Fibroblast of skin of left quadriceps (primary cell): Measurements from ENCODE around the gene GALNT18.

Experiments
- DNase-seq, 2 experiments: peaks; one replicate each; pipeline ENCODE4 v3.0.0-alpha.2; 2013; ENCODE audit warnings: low read depth in 2 of 2

GALNT18 gene

DNA sequence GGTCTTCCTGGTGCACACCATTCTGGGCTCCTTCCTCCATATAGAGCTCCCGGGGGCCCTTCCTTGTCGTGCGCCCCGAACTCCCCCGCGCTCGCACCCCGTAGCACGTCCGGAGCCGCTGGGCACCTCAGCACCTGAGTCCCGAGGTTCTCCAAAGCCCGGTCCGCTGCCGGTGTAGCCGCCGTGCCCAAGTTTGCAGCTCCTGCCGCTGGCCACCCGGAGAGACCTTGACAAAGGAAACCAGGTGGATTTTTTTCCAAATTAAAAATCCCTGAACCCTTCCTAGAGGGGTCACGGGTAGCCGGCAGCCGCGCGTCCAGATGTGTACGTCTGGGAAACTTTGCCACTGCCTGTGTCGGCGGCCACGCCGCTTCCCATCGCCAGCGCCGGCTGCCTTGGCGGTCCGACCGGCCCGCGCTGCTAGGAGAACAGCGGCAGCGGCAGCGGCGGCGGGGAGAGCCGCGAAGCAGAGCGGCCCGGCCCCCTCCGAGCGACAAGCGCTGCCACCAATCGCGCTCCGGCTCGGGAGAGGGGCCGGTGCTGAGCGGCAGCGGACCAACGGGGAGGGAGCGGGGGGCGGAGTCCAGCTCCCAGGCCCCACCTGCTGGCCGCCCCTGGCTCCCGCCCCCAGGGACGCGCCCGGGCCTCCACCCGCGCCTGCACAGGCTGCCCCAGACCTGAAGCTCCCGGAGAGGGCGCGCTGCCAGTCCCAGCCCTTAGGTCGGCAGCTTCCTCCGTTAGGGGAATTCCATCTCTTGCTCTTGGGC is at the start of gene GALNT18:
Gene GALNT18 (minus strand): TSS at position 433 of the 767 bp plus-strand sequence.
- peak; percentile 78 to 80 for DNase-seq

DNA sequence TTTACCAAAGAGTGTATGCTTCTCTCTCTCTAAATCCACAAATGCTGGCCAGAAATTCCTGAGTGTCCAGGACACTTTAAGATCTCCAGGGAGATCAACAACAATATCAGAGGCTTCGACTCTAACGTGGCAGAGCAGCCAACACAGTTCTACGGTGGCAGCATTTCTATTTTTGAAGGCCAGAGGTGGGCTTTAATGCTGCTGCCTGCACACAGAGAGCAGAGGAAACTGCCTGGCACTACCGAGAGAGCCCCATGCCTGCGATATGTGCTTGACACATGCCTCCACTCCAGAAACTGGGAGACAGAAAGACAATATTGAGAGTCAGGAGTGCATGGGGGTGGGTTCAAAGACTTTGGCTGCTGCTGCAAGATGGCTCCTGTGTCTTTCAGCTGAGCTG is 48.8 kb upstream of the GALNT18 start:
- DNase-seq = no peak

DNA sequence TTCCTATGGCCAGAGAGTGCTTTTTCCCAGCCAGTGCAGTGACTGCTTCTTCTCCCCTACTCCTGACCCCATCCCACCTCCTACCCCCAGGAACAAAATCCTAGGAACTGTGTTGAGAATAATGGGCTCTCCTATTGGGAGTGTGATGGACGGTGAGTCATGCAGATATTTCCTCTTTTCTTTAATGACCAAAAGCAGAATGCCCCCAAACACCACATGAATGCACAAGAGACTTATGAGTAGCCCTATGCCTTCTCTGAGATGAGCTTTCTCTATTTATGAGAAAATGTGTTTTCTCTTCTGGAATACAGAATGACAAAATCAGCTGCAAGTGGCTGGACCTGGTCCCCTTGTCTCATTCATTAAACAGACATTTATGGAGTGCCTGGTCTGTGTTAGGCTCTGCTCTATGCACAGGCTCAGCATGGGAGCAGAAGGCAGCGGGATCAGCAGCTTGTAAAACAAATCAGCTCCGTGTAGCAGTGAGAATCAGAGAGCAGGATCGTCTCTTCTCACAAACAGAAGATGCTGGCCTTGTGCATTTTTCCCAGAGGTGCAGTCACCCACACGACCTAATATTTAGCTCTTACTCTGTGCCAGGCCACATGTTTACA is 47.5 kb upstream of the GALNT18 start:
- no peak for DNase-seq

DNA sequence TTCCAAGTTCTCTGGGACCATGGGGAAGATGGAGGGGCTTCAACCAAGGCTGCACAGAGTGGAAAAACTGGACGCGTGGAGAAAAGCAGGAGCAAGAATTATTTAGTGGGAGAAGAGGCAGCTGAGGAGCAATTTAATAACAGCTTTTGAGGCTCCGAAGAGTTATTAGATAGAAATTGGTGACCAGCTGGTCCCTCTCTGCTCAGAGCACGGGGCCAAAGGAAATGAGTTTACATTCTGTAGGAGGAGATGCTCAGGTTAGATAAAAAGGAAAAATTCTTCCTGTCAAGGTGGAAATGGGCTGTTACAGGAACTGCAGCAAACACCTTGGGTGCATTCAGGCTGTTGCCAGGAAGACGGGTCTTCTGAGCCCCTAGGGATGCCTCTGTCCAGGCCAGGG is 47.0 kb upstream of the GALNT18 start:
- no peak for DNase-seq

DNA sequence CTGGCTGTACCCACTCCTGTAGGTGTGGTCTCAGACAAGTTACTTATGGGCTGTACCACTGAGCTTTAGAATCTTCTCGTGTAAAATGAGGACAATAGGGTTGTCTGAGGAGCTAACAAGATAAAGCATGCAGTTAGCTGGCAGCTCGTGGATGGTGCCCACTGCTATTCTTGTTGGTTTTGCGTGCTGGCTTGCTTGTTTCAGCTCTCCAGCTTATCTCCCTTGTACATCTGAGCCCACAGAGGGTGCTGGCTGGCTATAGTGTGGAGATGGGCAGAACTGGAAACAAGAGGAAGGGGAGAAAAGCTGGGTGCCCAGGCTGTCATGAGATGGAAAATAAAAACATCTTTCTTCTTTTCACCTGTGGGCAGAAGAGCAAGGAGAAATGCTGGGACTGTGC is 46.5 kb upstream of the GALNT18 start:
- no peak for DNase-seq

DNA sequence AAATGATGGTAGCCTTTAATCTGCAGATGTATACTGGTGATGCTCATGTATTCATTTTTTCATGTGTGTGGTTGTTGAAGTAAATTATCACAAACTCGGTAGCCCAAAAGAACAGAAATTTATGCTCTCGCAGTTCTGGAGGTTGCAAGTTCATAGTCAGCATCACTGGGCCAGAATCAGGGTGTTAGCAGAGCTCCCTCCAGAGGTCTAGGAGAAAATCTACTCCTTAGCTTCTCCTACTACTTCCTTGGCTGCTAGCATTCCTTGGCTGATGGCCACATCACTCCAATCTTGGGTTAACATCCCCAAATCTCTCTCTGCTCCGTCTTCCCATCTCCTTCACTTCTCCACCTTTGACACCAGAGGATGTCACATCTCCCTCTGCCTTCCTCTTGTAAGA is 45.3 kb upstream of the GALNT18 start:
- DNase-seq = no peak

DNA sequence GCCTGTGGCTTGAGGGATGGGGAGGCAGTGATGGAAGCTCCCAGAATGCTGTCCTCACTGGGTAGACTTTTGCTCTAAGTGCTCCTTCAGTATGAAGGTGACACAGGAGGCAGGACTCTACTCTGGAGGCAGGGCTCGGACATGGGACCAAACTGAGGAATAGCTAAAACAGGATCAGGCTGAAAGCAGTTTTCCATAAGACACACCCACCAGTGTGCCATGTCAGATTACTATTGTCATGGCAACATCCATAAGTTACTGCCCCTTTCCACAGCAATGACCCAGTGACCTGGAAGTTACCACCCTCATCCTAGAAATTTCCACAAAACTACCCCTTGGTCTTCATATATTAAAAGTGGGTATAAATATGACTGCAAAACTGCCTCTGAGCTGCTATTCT is 43.6 kb upstream of the GALNT18 start:
- no peak for DNase-seq

DNA sequence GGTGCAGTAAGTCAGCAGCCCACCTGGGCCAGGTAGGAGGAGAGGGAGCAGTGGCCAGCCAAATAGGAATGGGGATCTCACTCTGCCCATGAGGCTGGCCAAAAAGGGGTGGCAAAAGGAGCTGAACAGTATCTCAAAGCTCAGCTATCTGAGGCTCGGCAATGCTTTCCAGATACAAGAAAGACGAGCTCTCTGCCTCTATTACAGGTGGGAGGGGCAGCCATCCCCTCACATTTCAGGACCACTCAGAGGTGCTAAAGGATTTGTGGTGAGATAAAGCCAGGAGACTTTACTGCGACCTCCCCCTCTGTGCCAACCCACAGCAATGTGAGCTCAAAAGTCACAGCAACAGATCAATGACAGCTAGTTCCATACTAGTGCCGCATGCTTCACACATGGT is 42.1 kb upstream of the GALNT18 start:
- DNase-seq = no peak

DNA sequence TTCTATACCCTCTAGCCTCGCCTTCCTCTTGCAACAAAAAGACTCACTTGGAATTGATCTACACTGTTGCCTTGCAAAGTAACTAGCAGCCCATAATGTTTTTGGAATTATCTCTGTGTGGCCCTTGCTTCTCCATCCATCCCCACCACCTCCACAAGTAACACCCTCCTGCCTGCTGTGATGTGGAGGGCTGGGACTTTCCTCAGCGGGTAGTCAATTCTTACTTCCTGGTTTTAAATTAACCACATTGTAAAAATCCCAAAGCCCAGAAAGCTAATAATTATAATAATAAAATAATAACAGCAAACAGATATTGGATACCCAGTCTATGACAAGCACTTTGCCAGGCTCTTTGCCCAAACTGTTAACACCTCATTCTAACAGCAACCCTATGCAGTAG is 40.8 kb upstream of the GALNT18 start:
- DNase-seq = no peak

DNA sequence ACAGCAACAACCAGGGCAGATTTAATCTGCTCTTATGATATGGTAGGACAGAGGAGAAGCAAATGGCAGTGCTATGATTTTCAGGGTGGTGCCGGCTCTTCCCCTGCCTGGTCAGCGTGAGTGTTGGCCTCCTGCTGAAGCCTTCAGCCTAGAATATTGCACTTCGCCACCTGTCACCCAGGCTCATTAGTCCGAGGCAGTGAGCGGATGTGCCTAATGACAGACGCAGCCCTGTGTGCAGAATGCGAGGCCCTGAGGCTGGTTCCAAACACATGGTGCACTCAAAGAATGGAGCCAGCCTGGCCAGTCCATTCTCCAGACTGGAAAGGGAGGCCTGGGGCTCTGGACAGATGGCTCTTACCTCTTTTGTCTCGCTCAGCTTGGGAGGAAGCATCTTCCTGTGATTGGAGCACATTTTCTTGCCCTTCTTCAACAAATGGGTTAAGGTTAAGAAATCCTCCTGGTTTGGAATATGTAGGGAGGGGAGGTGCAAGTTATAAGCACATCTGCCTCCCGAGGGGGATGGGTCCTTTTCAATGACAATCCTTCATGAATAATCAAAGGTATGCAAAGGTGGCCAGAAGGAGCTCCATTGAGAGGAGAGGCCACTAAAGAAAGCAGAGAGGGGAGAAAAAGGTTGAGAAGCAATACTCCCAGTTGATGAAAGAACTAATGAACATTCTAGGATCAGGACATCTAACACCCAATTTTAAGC is 39.7 kb upstream of the GALNT18 start:
- DNase-seq = no peak

DNA sequence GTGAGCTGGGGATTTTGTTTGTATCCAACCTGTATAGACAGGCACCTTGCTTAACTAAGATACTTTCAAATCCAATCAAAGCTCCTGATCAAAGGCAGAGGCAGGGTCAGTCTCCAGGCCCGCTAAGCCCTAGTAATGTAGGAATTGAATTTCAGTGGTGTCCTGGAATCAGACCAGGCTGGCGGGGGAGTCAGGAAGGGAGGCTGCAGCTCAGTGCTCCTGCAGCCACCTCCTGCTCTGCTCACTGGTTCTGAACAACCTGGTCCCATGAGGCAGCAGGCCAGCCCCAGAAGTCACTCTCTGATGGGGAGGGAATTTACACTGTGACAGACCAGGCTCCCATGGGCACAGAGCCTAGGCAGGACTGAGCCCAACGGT is 38.5 kb upstream of the GALNT18 start:
- no peak for DNase-seq

DNA sequence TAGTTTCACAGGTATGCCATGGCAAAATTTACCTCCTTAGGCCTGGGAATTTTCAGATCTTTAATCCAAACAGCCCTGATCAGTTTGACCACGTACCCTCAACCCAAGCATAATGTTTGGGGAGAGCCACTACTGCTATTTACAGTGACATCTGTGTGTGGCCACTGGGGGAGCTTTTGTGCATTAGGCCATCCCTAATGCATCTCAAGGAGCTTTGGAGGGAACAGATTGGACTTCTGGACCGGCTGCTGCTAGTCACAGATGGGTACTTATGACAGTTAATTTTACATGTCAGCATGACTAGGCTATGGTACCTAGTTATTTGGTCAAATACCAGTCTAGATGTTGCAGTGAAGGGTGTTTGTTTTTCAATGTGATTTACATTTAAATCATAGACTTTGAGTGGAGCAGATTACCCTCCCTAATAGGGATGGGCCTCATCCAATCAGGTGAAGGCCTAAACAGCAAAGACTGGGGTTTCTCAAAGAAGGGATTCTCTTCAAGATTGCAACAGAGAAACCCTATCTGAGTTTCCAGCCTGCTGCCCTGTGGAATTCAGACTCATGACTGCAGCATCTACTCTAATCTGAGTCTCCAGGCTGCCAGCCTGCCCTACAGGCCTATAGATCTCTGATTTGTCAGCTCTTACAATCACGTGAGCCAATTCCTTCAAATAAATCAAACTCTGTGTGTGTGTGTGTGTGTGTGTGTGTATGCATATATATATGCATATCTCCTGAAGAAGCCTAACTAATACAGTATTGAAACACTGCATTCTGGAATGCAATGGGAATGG is 38.0 kb upstream of the GALNT18 start:
- no peak for DNase-seq

DNA sequence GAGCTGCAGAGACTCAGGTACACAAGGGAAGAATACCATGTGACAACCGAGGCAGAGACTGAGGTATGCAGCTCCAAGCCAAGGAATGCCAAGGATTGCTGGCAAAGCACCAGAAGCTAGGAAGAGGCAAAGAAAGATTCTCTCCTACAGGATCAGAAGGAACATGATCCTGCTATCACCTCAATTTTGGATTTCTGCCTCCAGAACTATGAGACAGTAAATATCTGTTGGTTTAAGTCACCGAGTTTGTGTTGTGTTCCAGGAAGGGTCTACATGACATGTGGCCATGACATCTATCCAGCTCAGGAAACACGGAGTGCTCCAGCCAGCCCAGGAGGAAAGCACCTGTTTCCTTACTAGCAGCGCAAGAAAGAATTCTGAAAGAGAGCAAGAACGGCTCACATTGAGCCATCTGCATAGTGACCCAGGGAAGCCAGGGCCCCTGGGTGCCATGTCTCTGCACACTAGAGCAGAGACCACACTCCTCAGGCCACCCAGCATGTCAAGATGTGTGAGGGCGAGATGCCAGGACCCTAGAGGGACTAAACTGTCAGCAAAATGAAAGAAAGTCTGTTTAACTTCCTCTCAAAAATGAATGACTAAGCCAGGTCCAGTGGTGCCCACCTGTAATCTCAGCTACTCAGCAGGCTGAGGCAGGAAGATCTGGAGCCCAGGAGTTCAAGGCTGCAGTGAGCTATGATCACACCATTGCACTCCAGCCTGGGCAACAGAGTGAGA is 35.6 kb upstream of the GALNT18 start:
- no peak for DNase-seq

DNA sequence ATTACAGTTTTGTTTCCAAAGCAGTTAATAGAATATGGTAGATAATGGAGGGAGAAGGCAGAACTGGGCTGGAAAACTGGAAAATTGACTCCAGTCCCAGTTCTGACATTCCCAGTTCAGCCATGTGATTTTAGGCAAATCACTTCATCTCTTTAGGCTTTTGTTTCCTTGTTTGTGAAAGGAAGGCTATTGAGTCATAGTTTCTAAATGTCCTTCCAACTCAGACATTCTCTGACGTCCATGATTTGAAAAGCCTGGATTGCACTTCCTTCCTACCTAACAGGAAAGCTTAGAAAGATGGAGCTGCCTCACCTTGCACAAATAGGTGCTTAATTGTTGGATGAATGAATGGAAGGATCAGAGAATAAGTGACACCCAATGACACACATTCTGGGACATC is 19.8 kb upstream of the GALNT18 start:
- DNase-seq = no peak

DNA sequence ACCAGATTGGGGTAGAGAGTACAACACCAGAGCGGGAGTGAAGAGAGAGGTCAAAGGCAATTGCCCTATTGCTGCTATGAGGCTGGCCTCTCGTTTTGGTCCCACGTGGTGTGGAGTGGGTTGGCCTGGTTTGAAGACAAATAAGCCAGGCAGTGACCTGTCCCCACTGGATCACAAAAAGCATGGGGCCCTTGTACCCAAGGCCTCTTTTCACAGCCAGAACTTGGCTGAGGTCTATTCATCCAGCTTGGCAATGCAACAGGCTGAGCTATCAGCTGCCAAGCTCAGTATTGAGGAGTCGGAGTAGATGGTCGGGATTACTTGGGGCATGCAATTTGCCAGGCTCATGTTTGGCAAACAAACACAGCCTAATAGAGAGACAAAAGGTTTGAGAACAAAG is 19.2 kb upstream of the GALNT18 start:
- DNase-seq = no peak

DNA sequence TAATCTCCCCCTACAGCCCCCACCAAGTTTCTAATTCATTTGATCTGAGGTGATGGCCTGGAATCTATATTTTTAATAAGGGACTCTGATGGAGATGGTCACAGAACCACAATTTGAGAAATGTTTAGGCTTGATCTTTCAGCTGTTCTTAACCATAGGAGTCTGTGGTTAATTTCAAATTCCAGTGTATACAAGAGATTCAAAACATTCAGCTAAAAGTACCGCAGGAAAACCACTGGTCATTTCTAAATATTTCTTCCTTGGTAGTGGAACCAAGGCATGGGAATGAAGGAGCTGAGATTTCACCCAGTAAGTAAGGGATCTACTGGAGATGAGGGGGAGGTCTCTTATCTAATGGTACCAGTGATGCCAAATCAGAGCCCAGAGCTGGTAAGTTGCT is 18.3 kb upstream of the GALNT18 start:
- no peak for DNase-seq

DNA sequence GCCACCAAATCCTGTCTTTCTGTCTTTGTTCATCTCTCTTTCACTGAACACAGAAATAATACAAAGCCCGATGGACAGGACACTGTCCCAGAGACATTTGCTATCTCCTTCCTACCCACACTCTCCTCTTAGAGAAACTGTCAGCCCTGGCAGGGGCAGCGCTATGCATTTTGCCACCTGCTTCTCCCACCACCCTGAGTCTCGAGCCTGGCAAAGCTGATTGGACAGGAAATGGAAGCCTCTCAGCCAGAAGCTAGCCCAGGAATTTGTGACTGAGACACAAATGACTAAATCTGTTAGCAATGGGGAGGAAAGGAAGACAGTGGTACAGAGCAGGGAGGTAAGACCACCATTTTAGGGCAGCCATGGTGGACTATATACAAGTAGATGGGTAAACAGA is 14.9 kb upstream of the GALNT18 start:
- DNase-seq = no peak

DNA sequence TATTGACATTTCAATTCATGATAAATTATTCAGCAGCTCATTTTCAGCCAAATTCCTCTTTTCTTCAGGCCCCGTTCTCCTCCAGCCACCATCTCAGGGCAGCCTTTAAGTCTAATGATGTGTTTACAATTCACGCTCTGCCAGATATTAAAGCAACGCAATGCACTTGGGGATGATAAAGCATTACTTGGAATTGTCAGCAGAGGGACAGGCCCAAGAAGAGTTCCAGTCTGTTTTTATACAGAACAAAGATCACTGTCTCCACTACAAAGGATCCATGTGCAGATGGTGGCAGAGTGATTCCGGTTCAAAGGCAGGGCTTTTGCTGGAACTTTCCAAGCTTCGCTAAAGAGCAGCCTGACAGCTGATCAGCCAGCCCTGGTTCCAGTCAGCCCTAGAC is 13.6 kb upstream of the GALNT18 start:
- DNase-seq = no peak

DNA sequence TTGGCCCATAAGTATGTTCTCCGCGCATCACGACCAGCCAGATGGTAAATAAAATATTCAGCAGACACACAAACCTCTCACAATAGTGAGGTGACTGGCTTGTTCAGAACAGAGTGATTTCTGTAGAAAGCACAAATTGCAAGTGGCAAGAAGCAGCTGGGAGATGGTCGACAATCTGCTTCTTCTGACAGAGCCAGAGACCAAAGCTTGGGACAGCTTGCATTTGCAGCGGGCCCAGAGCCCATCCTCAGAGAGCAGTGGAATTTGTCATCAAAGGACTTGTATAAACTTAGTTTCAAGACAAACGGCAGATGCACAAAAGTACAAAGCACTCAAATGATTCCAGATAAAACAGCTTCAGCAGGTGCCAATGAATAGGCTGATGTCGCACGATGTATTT is 7.6 kb upstream of the GALNT18 start:
- no peak for DNase-seq

DNA sequence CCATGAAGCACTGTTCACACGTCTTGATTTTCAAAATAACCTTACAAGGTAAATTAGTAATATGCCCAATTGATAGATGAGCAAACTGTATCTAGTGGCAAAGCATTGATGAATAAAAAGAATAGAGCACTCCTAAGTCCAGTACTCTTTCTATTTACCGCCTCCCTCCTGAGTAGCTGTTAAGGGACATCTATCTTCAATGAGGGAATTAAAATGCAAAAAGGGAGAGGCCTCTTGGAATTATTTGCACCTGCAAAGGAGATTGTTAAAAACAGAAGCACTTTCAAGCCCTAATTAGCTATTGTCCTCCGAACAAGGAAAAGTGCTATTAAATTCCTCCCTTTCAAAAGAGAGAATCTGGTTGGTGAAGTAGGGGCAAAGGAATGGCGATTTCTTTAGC is 6.8 kb upstream of the GALNT18 start:
- no peak for DNase-seq

DNA sequence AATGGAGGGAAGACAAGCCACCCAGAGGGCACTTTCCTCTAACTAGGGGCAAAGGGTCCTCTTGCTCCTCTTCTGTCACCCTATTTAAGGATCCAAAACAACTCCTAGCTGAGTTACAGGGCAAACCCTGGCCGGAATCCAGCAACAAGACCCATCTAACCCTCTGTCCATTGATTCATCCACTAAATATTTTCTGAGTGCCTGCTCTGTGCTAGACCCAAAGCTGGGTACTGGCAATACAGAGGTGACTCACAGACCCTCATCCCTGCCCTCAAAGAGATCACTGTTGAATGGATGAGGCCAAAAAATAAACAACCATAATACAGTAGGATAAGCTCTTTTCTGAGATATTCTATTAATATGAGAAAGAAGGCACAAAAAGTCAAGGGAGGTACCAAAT is 4.3 kb upstream of the GALNT18 start:
- DNase-seq = no peak

DNA sequence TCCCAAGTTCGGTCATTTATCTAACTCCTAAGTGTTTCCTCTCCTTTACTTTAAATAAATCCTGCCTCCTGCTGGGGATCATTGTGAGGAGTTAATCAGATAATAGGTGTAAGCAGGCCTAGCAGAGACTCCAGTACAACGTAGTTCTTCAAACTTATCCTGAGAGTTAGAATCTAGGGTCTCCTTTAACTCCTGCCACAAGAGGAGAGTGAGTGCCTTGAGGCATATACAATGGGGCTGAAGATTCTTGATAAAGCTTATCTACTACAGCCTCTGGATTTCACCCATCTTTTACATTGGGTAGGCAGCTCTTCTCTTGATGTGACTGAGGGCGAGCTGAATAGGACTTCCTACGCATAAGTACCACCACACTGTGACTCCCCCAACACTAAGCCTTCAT is 3.1 kb upstream of the GALNT18 start:
- DNase-seq = no peak
